Activated CD4-positive, alpha-beta T cell treated with anti-CD3 and anti-CD28 coated beads, Interleukin-2, amount 10 ng/mL, durations not matched to agents 7 days and 5 days (primary cell): Measurements from ENCODE around the gene FAM135A. TPM values are rescaled to one million over a fixed set of nuclear protein-coding genes. Genes with fewer than 3 reads are reported as not detected.
A peak's percentile ranks its signal among the peaks of the same experiment; 100 is the strongest.

Experiments
- CTCF ChIA-PET: fragments of 350-600 bp; sonication (Branson Sonifier 250); formaldehyde crosslinking; loops from one replicate; lab custom pipeline; 2021; ENCODE audit warnings: antibody characterized with exemption; lab: Charles Lee
- POLR2A ChIA-PET: fragments of 350-600 bp; sonication (Branson Sonifier 250); formaldehyde crosslinking; loops from one replicate; lab custom pipeline; 2021; ENCODE audit warnings: antibody characterized with exemption; lab: Charles Lee
- DNase-seq: peaks from one replicate; pipeline ENCODE4 v3.0.0-alpha.2; 2020
- H3K27ac Mint-ChIP-seq: one replicate; pipeline ENCODE4 v1.8.0; 2021; ENCODE audit warnings: mild to moderate bottlenecking, moderate library complexity, mixed read lengths
- H3K27me3 Mint-ChIP-seq: one replicate; pipeline ENCODE4 v1.8.0; 2021; ENCODE audit warnings: mixed read lengths
- H3K36me3 Mint-ChIP-seq: one replicate; pipeline ENCODE4 v1.8.0; 2021; ENCODE audit warnings: low read depth, mixed read lengths
- H3K4me1 Mint-ChIP-seq: one replicate; pipeline ENCODE4 v1.8.0; 2021; ENCODE audit warnings: mixed read lengths
- H3K4me3 Mint-ChIP-seq: one replicate; pipeline ENCODE4 v1.8.0; 2021; ENCODE audit warnings: mild to moderate bottlenecking, moderate library complexity, mixed read lengths
- H3K9me3 Mint-ChIP-seq: one replicate; pipeline ENCODE4 v1.8.0; 2021; ENCODE audit warnings: mixed read lengths
- total RNA-seq, 2 experiments: library from RNA; stranded (reverse); gene quantifications; one replicate each; pipeline ENCODE4 v1.2.3, GENCODE V29; 2021

FAM135A gene
- total RNA-seq: 1 to 10 TPM; 5.4 to 6.7 TPM

- Mint-ChIP-seq H3K4me1 (peaks cover 27% of the 10 kb centered on the region), H3K27me3 (peaks cover 14% of the 10 kb centered on the region), H3K36me3 (peaks cover 2% of the 10 kb centered on the region), H3K9me3 (no peaks in the 10 kb centered on the region), H3K27ac (peak within 1 kb of the TSS; percentile 91), H3K4me3 (peak within 1 kb of the TSS; percentile 86)
- CTCF ChIA-PET: interaction anchor here (0.8 to 1.4 kb wide), 5 partner anchors 8 to 180 kb away, joined by 3 read pairs; no protein-coding TSS in a partner anchor
- DNase-seq: peak; percentile 96
- POLR2A ChIA-PET: interaction anchor here (0.7 kb wide), 2 partner anchors 10 to 246 kb away, joined by 3 read pairs; no protein-coding TSS in a partner anchor
Measured at GRCh38 chr6:70413114-70413991, at the start of gene FAM135A. TSS of gene FAM135A (plus strand) at chr6:70413508. CDS start at chr6:70428343, 14,835 bp downstream.

GRCh38 chr6:70363741-70364493 lies 49.4 kb upstream of the FAM135A start:
- Mint-ChIP-seq H3K4me3 (no peak overlapping the region), H3K4me1 (no peaks in the 10 kb centered on the region)

GRCh38 chr6:70369332-70369950 lies 43.9 kb upstream of the FAM135A start:
- Mint-ChIP-seq H3K4me3 (no peak overlapping the region), H3K36me3 (no peaks in the 10 kb centered on the region), H3K9me3 (no peaks in the 10 kb centered on the region), H3K4me1 (no peaks in the 10 kb centered on the region), H3K27ac (no peak overlapping the region), H3K27me3 (peaks cover 44% of the 10 kb centered on the region)
- ChIA-PET POLR2A (no interaction called here), CTCF (interaction anchor here (0.7 to 1.4 kb wide), 10 partner anchors 10 to 149 kb away, joined by 3 to 6 read pairs (median 3); partner anchors contain the start of gene FAM135A)
- peak; percentile 66 for DNase-seq

More at GRCh38 chr6:70363741-70364493, 49.4 kb upstream of the FAM135A start:
- H3K36me3 Mint-ChIP-seq: no peaks in the 10 kb centered on the region
- no peaks in the 10 kb centered on the region for H3K9me3 Mint-ChIP-seq
- DNase-seq: no peak
- ChIA-PET POLR2A (no interaction called here), CTCF (interaction anchor here (0.9 kb wide), 1 partner anchor 13 kb away, joined by 3 read pairs; no protein-coding TSS in a partner anchor)
- peaks cover 19% of the 10 kb centered on the region for H3K27me3 Mint-ChIP-seq
- H3K27ac Mint-ChIP-seq: no peak overlapping the region

- Mint-ChIP-seq H3K4me3 (no peak overlapping the region), H3K9me3 (no peaks in the 10 kb centered on the region), H3K4me1 (no peaks in the 10 kb centered on the region), H3K36me3 (no peaks in the 10 kb centered on the region), H3K27ac (no peak overlapping the region), H3K27me3 (peaks cover 46% of the 10 kb centered on the region)
- CTCF ChIA-PET: interaction anchor here (2.0 kb wide), 1 partner anchor 149 kb away, joined by 5 read pairs; no protein-coding TSS in a partner anchor
- POLR2A ChIA-PET: no interaction called here
- no peak for DNase-seq
Measured at GRCh38 chr6:70370496-70370895, 42.8 kb upstream of the FAM135A start.

- no peaks in the 10 kb centered on the region for H3K9me3 Mint-ChIP-seq
- H3K4me1 Mint-ChIP-seq: no peaks in the 10 kb centered on the region
- ChIA-PET CTCF (interaction anchor here (0.7 to 2.0 kb wide), 2 partner anchors 41 to 150 kb away, joined by 3 to 5 read pairs; partner anchors contain the start of gene FAM135A), POLR2A (no interaction called here)
- H3K27me3 Mint-ChIP-seq: peaks cover 48% of the 10 kb centered on the region
- no peaks in the 10 kb centered on the region for H3K36me3 Mint-ChIP-seq
- no peak for DNase-seq
- H3K27ac Mint-ChIP-seq: no peak overlapping the region
- no peak overlapping the region for H3K4me3 Mint-ChIP-seq
Measured at GRCh38 chr6:70371454-70372105, 41.7 kb upstream of the FAM135A start.

- POLR2A ChIA-PET: no interaction called here
- Mint-ChIP-seq H3K27ac (no peak overlapping the region), H3K36me3 (no peaks in the 10 kb centered on the region), H3K27me3 (peaks cover 30% of the 10 kb centered on the region), H3K4me1 (no peaks in the 10 kb centered on the region), H3K4me3 (no peak overlapping the region), H3K9me3 (no peaks in the 10 kb centered on the region)
- CTCF ChIA-PET: no interaction called here
- no peak for DNase-seq
Measured at GRCh38 chr6:70375166-70375565, 38.1 kb upstream of the FAM135A start.

- Mint-ChIP-seq H3K4me1 (no peaks in the 10 kb centered on the region), H3K27me3 (peaks cover 27% of the 10 kb centered on the region), H3K27ac (no peak overlapping the region), H3K36me3 (no peaks in the 10 kb centered on the region), H3K4me3 (no peak overlapping the region), H3K9me3 (no peaks in the 10 kb centered on the region)
- ChIA-PET CTCF (no interaction called here), POLR2A (no interaction called here)
- no peak for DNase-seq
Measured at GRCh38 chr6:70375882-70376281, 37.4 kb upstream of the FAM135A start.

GRCh38 chr6:70376628-70377027 lies 36.7 kb upstream of the FAM135A start:
- POLR2A ChIA-PET: no interaction called here
- H3K27ac Mint-ChIP-seq: no peak overlapping the region
- H3K36me3 Mint-ChIP-seq: no peaks in the 10 kb centered on the region
- H3K4me1 Mint-ChIP-seq: no peaks in the 10 kb centered on the region
- H3K9me3 Mint-ChIP-seq: no peaks in the 10 kb centered on the region
- H3K4me3 Mint-ChIP-seq: no peak overlapping the region
- CTCF ChIA-PET: interaction anchor here (0.8 kb wide), 1 partner anchor 12 kb away, joined by 3 read pairs; no protein-coding TSS in a partner anchor
- H3K27me3 Mint-ChIP-seq: peaks cover 23% of the 10 kb centered on the region
- no peak for DNase-seq

- Mint-ChIP-seq H3K27ac (no peak overlapping the region), H3K27me3 (peaks cover 22% of the 10 kb centered on the region), H3K4me3 (no peak overlapping the region), H3K4me1 (no peaks in the 10 kb centered on the region), H3K36me3 (no peaks in the 10 kb centered on the region), H3K9me3 (no peaks in the 10 kb centered on the region)
- DNase-seq: no peak
- ChIA-PET POLR2A (no interaction called here), CTCF (interaction anchor here (0.8 kb wide), 1 partner anchor 13 kb away, joined by 3 read pairs; no protein-coding TSS in a partner anchor)
Measured at GRCh38 chr6:70377372-70377771, 35.9 kb upstream of the FAM135A start.

- no peaks in the 10 kb centered on the region for H3K4me1 Mint-ChIP-seq
- DNase-seq: no peak
- CTCF ChIA-PET: interaction anchor here (1.2 kb wide), 1 partner anchor 10 kb away, joined by 6 read pairs; no protein-coding TSS in a partner anchor
- H3K9me3 Mint-ChIP-seq: no peaks in the 10 kb centered on the region
- POLR2A ChIA-PET: no interaction called here
- H3K27me3 Mint-ChIP-seq: peaks cover 9% of the 10 kb centered on the region
- H3K36me3 Mint-ChIP-seq: no peaks in the 10 kb centered on the region
- no peak overlapping the region for H3K27ac Mint-ChIP-seq
- H3K4me3 Mint-ChIP-seq: no peak overlapping the region
Measured at GRCh38 chr6:70379473-70380013, 33.8 kb upstream of the FAM135A start.

GRCh38 chr6:70380252-70380651 lies 33.1 kb upstream of the FAM135A start:
- Mint-ChIP-seq H3K27ac (no peak overlapping the region), H3K36me3 (no peaks in the 10 kb centered on the region), H3K4me1 (no peaks in the 10 kb centered on the region), H3K9me3 (no peaks in the 10 kb centered on the region), H3K4me3 (no peak overlapping the region), H3K27me3 (peaks cover 5% of the 10 kb centered on the region)
- CTCF ChIA-PET: interaction anchor here (1.2 kb wide), 1 partner anchor 11 kb away, joined by 6 read pairs; no protein-coding TSS in a partner anchor
- DNase-seq: no peak
- POLR2A ChIA-PET: no interaction called here
